Measurements from ENCODE around the gene PRR19.

GRCh38 chr19:42282819-42283187 lies 19.1 kb upstream of the PRR19 start:
- no peak for TF ChIP-seq EP300 (conservative IDR thresholded peaks at IDR 0.05; ENCODE audit: poor library complexity, severe bottlenecking)
- no peak for TF ChIP-seq CTCF (IDR thresholded peaks at IDR 0.05; ENCODE audit: poor library complexity, severe bottlenecking)
- TF ChIP-seq TAF1 (IDR thresholded peaks at IDR 0.05; ENCODE audit: low read depth) = no peak
- TF ChIP-seq EZH2 (IDR thresholded peaks at IDR 0.05; ENCODE audit: borderline replicate concordance, insufficient read depth, low read length, poor library complexity, severe bottlenecking) = no peak
- no peak for TF ChIP-seq REST (IDR thresholded peaks at IDR 0.05; ENCODE audit: borderline replicate concordance)
- no peak for TF ChIP-seq MXI1 (conservative IDR thresholded peaks at IDR 0.05; ENCODE audit: poor library complexity, severe bottlenecking)
- no peak for TF ChIP-seq POLR2AphosphoS5 (IDR thresholded peaks at IDR 0.05)
- TF ChIP-seq SMC3 (conservative IDR thresholded peaks at IDR 0.05; ENCODE audit: poor library complexity) = no peak
- no peak for TF ChIP-seq RAD21 (conservative IDR thresholded peaks at IDR 0.05)

Data from neural cell (in vitro differentiated cells).